NT2/D1 (cell line): Measurements from ENCODE around the gene NT5E.

Source experiments
- DNase-seq: peaks from one replicate; pipeline ENCODE4 v3.0.0-alpha.2; 2011; ENCODE audit warnings: low read depth, low spot score
- H3K27me3 ChIP-seq: 2 replicates; pipeline ENCODE4 v1.6.0; 2011; ENCODE audit warnings: mild to moderate bottlenecking; ENCODE audit not compliant: insufficient read length, insufficient read depth
- H3K36me3 ChIP-seq: 2 replicates; pipeline ENCODE4 v1.6.1; 2011; ENCODE audit warnings: mild to moderate bottlenecking, low read length, mixed read lengths; ENCODE audit not compliant: insufficient read depth, insufficient read length
- H3K4me1 ChIP-seq: 2 replicates; pipeline ENCODE4 v1.5.1; 2011; ENCODE audit not compliant: insufficient read depth, insufficient read length
- H3K4me3 ChIP-seq: 2 replicates; pipeline ENCODE4 v1.5.1; 2011; ENCODE audit warnings: low read depth; ENCODE audit not compliant: insufficient read length
- H3K9ac ChIP-seq: 2 replicates; pipeline ENCODE4 v1.6.0; 2011; ENCODE audit warnings: low read depth; ENCODE audit not compliant: insufficient read length
- H3K9me3 ChIP-seq: 2 replicates; pipeline ENCODE4 v1.5.1; 2011; ENCODE audit warnings: mild to moderate bottlenecking, low read length; ENCODE audit not compliant: insufficient read depth
- SUZ12 ChIP-seq: IDR thresholded peaks from 2 replicates; pipeline ENCODE4 v1.6.1; 2011; ENCODE audit not compliant: insufficient read length, insufficient read depth; ENCODE audit errors: extremely low read depth
- YY1 ChIP-seq: IDR thresholded peaks from 2 replicates; pipeline ENCODE4 v1.6.1; 2011; ENCODE audit not compliant: insufficient read length, insufficient read depth
- ZNF274 ChIP-seq: IDR thresholded peaks from 2 replicates; pipeline ENCODE4 v1.6.1; 2011; ENCODE audit warnings: mild to moderate bottlenecking, low read depth, low read length

The NT5E gene

GRCh38 chr6:85424981-85425380 lies 24.9 kb upstream of the NT5E start:
- no peak overlapping the region for H3K4me3 ChIP-seq
- H3K9me3 ChIP-seq, result no peaks in the 10 kb centered on the region
- no peak for DNase-seq
- H3K4me1 ChIP-seq, result no peaks in the 10 kb centered on the region
- no peak for TF ChIP-seq SUZ12
- no peak for TF ChIP-seq YY1
- TF ChIP-seq ZNF274, result no peak
- H3K9ac ChIP-seq, result no peak overlapping the region
- no peaks in the 10 kb centered on the region for H3K36me3 ChIP-seq
- H3K27me3 ChIP-seq, result no peaks in the 10 kb centered on the region

- no peak for DNase-seq
- TF ChIP-seq SUZ12 (no peak), YY1 (no peak), ZNF274 (no peak)
- Histone ChIP-seq H3K4me1 (no peaks in the 10 kb centered on the region), H3K4me3 (no peak overlapping the region), H3K9me3 (no peaks in the 10 kb centered on the region), H3K27me3 (no peaks in the 10 kb centered on the region), H3K9ac (no peak overlapping the region), H3K36me3 (no peaks in the 10 kb centered on the region)
These were observed 23.9 kb upstream of the NT5E start for GRCh38 chr6:85425997-85426396.

GRCh38 chr6:85428486-85428885 lies 21.4 kb upstream of the NT5E start:
- no peaks in the 10 kb centered on the region for H3K4me1 ChIP-seq
- no peaks in the 10 kb centered on the region for H3K36me3 ChIP-seq
- H3K9ac ChIP-seq, result no peak overlapping the region
- DNase-seq, result no peak
- no peaks in the 10 kb centered on the region for H3K9me3 ChIP-seq
- TF ChIP-seq YY1 (no peak), ZNF274 (no peak), SUZ12 (no peak)
- no peak overlapping the region for H3K4me3 ChIP-seq
- no peaks in the 10 kb centered on the region for H3K27me3 ChIP-seq

GRCh38 chr6:85429346-85429745 lies 20.5 kb upstream of the NT5E start:
- DNase-seq, result no peak
- H3K4me1 ChIP-seq, result no peaks in the 10 kb centered on the region
- H3K9ac ChIP-seq, result no peak overlapping the region
- no peaks in the 10 kb centered on the region for H3K9me3 ChIP-seq
- no peaks in the 10 kb centered on the region for H3K27me3 ChIP-seq
- H3K4me3 ChIP-seq, result no peak overlapping the region
- no peaks in the 10 kb centered on the region for H3K36me3 ChIP-seq
- TF ChIP-seq YY1 (no peak), SUZ12 (no peak)

- Histone ChIP-seq H3K4me1 (no peaks in the 10 kb centered on the region), H3K4me3 (no peak overlapping the region), H3K27me3 (no peaks in the 10 kb centered on the region), H3K9ac (no peak overlapping the region), H3K9me3 (no peaks in the 10 kb centered on the region), H3K36me3 (no peaks in the 10 kb centered on the region)
- TF ChIP-seq SUZ12 (no peak), YY1 (no peak), ZNF274 (no peak)
- DNase-seq, result no peak
These were observed 18.6 kb upstream of the NT5E start for GRCh38 chr6:85431271-85431670.

- TF ChIP-seq YY1, result no peak
- no peak for TF ChIP-seq ZNF274
- TF ChIP-seq SUZ12, result no peak
- DNase-seq, result no peak
- no peaks in the 10 kb centered on the region for H3K4me1 ChIP-seq
- H3K9ac ChIP-seq, result no peak overlapping the region
- H3K4me3 ChIP-seq, result no peak overlapping the region
- no peaks in the 10 kb centered on the region for H3K27me3 ChIP-seq
- no peaks in the 10 kb centered on the region for H3K9me3 ChIP-seq
- no peaks in the 10 kb centered on the region for H3K36me3 ChIP-seq
These were observed 17.3 kb upstream of the NT5E start for GRCh38 chr6:85432554-85432953.

GRCh38 chr6:85435851-85436250 lies 14.0 kb upstream of the NT5E start:
- DNase-seq, result no peak
- no peaks in the 10 kb centered on the region for H3K36me3 ChIP-seq
- H3K4me1 ChIP-seq, result no peaks in the 10 kb centered on the region
- no peaks in the 10 kb centered on the region for H3K27me3 ChIP-seq
- H3K9ac ChIP-seq, result no peak overlapping the region
- no peaks in the 10 kb centered on the region for H3K9me3 ChIP-seq
- TF ChIP-seq ZNF274, result no peak
- no peak for TF ChIP-seq SUZ12
- TF ChIP-seq YY1, result no peak
- no peak overlapping the region for H3K4me3 ChIP-seq

GRCh38 chr6:85436411-85436810 lies 13.5 kb upstream of the NT5E start:
- Histone ChIP-seq H3K27me3 (no peaks in the 10 kb centered on the region), H3K9me3 (no peaks in the 10 kb centered on the region), H3K36me3 (no peaks in the 10 kb centered on the region), H3K4me3 (no peak overlapping the region), H3K4me1 (no peaks in the 10 kb centered on the region), H3K9ac (no peak overlapping the region)
- TF ChIP-seq YY1 (no peak), SUZ12 (no peak), ZNF274 (no peak)
- DNase-seq, result no peak
